ENCODE results near the gene HAUS3. TPM values are rescaled to one million over a fixed set of nuclear protein-coding genes. Genes with fewer than 3 reads are reported as not detected.

Gene HAUS3
- total and polyA plus RNA-seq, 2 of the 8 experiments (the other 6 are each of a cell fraction or from before 2014, with no cell fraction given) = 3.2 to 14.8 TPM

GRCh38 chr4:2255501-2256155 is 13.7 kb upstream of the HAUS3 start:
- H3K9me3 ChIP-seq (ENCODE audit: insufficient read depth in 2 of 2, low read depth in 1 of 2, low read length in 1 of 2) = no peaks in the 10 kb centered on the region
- peaks cover 0 to 9% of the 10 kb centered on the region in 2 experiments for H4K20me1 ChIP-seq (replicated peaks in 1 of 2; ENCODE audit: control insufficient read depth in 1 of 2, insufficient read depth in 2 of 2, low read length in 2 of 2)
- H3K56ac ChIP-seq (replicated peaks; ENCODE audit: insufficient read length, low read depth, low read length) = no peak overlapping the region
- no peak overlapping the region for H2BK5ac ChIP-seq (ENCODE audit: low read depth, low read length)
- no peak overlapping the region for H4K91ac ChIP-seq (replicated peaks; ENCODE audit: insufficient read length, low read length)
- no peak overlapping the region for H3K4me3 ChIP-seq (ENCODE audit: extremely low read depth in 1 of 4, insufficient read depth in 2 of 4, low read depth in 3 of 4, low read length in 4 of 4)
- no peak overlapping the region for H3K4me2 ChIP-seq (ENCODE audit: insufficient read depth in 1 of 2, low read depth in 2 of 2, low read length in 2 of 2)
- H3K18ac ChIP-seq (ENCODE audit: extremely low read depth, low read length) = no peak overlapping the region; the same call in 1 of the 2 replicates
- H3K23ac ChIP-seq (ENCODE audit: insufficient read length) = no peak overlapping the region
- DNase-seq (ENCODE audit: low read depth in 1 of 2, low spot score in 2 of 2) (no peak), FAIRE-seq (no peak)
- H2BK20ac ChIP-seq (ENCODE audit: low read length) = no peak overlapping the region
- no peak overlapping the region for H3K4ac ChIP-seq (replicated peaks; ENCODE audit: insufficient read length, low read depth, low read length)
- ChIA-PET CTCF (ENCODE audit: partially characterized antibody) (interaction anchor here (1.7 kb wide), 1 partner anchor 9 kb away, joined by 8 read pairs; no protein-coding TSS in a partner anchor), POLR2A (ENCODE audit: partially characterized antibody) (no interaction called here)
- no peak overlapping the region for H2BK120ac ChIP-seq (replicated peaks; ENCODE audit: low read depth, low read length)
- H3K79me2 ChIP-seq (ENCODE audit: control insufficient read depth in 1 of 2, insufficient read depth in 2 of 2, low read length in 2 of 2) = no peaks in the 10 kb centered on the region
- no peaks in the 10 kb centered on the region; a peak in 1 of 8 replicates for H3K36me3 ChIP-seq (ENCODE audit: control insufficient read depth in 2 of 4, insufficient read depth in 4 of 4, low read length in 3 of 4)
- H3K23me2 ChIP-seq (ENCODE audit: low read depth, low read length) = no peaks in the 10 kb centered on the region
- no peak overlapping the region for H2BK15ac ChIP-seq (ENCODE audit: low read length)
- no peaks in the 10 kb centered on the region for H3K79me1 ChIP-seq (ENCODE audit: low read depth, low read length)
- H3K9ac ChIP-seq (replicated peaks in 1 of 4; ENCODE audit: extremely low read depth in 1 of 4, low read depth in 3 of 4, low read length in 3 of 4) = no peak overlapping the region; a peak in 1 of 7 replicates
- peak overlapping the region; percentile 57; the same call in 1 of the 2 replicates for H4K8ac ChIP-seq (ENCODE audit: extremely low read depth, insufficient read depth, low read length)
- H3K14ac ChIP-seq (ENCODE audit: insufficient read length) = no peak overlapping the region
- no peak overlapping the region for H4K5ac ChIP-seq (ENCODE audit: insufficient read length, low read depth, low read length)
- H2AK5ac ChIP-seq (ENCODE audit: low read depth, low read length) = no peak overlapping the region
- no peaks in the 10 kb centered on the region for H3K27me3 ChIP-seq (replicated peaks in 1 of 4; ENCODE audit: control insufficient read depth in 3 of 4, extremely low read depth in 1 of 4, insufficient read depth in 3 of 4, low read length in 3 of 4)
- no peak overlapping the region for H2BK12ac ChIP-seq (ENCODE audit: low read depth, low read length)
- peaks cover 0 to 4% (median 1%) of the 10 kb centered on the region in 4 experiments; a peak in 4 of 7 replicates for H3K4me1 ChIP-seq (replicated peaks in 1 of 4; ENCODE audit: control insufficient read depth in 3 of 4, insufficient read depth in 4 of 4, low read length in 3 of 4)
- no peak overlapping the region for H2AFZ ChIP-seq (ENCODE audit: low read length)
- no peak for TF ChIP-seq EZH2 (IDR thresholded peaks at IDR 0.05; ENCODE audit: low read depth, low read length, severe bottlenecking)
- TF ChIP-seq SP4 (IDR thresholded peaks at IDR 0.05; ENCODE audit: low read length) = no peak
- TF ChIP-seq TCF12 (IDR thresholded peaks at IDR 0.05; ENCODE audit: low read depth, low read length) = no peak
- no peak for TF ChIP-seq CBX8 (IDR thresholded peaks at IDR 0.05; ENCODE audit: borderline replicate concordance, low read depth, low read length)
- 83% methylated on average over 16 of the region's 18 CpGs; no CpG with 5 or more reads in 1 of the 2 experiments for WGBS, 2 experiments (ENCODE audit: extremely low coverage in 1 of 2, insufficient coverage in 1 of 2, insufficient read length in 1 of 2, insufficient replicate concordance in 2 of 2, low coverage in 1 of 2, low lambda C conversion rate in 2 of 2, missing lambda C conversion rate in 1 of 2)
- no peak overlapping the region; the same call in 1 of the 2 replicates for H3K27ac ChIP-seq (ENCODE audit: low read depth, low read length)
